GM12865 (cell line): ENCODE data around the gene SLC22A23.

Source experiments
- DNase-seq: peaks from one replicate; pipeline ENCODE4 v3.0.0; 2010; ENCODE audit warnings: low read depth
- H3K4me3 ChIP-seq: 2 replicates; pipeline ENCODE4 v1.5.1; 2011; ENCODE audit warnings: mild to moderate bottlenecking, low read depth, low read length, control low read depth
- TF ChIP-seq, protein P1 (sequence below): IDR thresholded peaks from 2 replicates; pipeline ENCODE4 v1.5.1; 2011; ENCODE audit warnings: low read length, control low read depth, low read depth, inconsistent platforms; ENCODE audit not compliant: insufficient read depth; ENCODE audit errors: missing control alignments

SLC22A23 gene, protein sequence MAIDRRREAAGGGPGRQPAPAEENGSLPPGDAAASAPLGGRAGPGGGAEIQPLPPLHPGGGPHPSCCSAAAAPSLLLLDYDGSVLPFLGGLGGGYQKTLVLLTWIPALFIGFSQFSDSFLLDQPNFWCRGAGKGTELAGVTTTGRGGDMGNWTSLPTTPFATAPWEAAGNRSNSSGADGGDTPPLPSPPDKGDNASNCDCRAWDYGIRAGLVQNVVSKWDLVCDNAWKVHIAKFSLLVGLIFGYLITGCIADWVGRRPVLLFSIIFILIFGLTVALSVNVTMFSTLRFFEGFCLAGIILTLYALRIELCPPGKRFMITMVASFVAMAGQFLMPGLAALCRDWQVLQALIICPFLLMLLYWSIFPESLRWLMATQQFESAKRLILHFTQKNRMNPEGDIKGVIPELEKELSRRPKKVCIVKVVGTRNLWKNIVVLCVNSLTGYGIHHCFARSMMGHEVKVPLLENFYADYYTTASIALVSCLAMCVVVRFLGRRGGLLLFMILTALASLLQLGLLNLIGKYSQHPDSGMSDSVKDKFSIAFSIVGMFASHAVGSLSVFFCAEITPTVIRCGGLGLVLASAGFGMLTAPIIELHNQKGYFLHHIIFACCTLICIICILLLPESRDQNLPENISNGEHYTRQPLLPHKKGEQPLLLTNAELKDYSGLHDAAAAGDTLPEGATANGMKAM

DNA sequence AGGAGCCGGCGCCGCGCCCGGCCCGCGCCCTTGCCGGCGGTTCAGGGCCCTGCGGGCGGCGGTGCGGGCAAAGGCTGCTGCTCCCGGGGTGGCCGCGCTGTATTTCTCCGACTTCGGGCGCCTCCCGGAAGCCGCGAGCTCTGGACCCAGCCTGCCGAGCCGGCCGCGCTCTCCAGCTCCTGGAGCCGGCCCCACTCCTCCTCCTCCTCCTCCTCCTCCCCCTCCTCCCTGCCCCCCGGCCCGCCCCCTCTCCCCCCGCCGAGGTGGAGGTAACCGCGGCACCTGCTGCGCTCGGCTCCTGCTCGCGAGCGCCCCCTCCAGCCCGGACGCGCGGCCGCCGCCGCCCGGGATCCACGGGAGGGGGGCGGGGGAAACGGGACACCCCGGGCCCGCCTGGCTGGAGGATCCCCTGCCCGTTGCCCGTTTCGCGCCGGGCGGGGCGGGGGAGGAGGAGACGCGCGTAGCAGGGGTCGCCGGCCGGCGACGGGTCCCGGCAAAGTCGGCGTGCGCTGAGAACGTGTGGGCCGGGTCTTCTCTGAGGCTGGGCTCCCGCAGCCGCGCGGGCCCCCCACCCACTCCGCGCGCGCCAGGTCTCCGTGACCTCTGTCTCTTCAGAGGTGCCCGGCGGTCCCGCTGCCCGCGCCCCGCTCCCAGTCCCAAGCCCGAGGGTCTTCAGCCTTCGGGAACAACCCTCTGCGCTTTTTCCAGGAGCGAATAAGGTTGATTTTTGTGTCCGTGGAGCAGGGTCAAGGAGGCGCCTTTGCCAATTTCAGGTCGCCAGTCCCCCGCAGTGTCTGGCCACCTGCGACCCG lies at the start of gene SLC22A23:
Gene SLC22A23 (minus strand): TSS at position 153 of the 812 bp plus-strand sequence. CDS start 491 bp downstream, outside the sequence.
- DNase-seq = peak; percentile 63
- peak within 1 kb of the TSS; percentile 18 for H3K4me3 ChIP-seq

DNA sequence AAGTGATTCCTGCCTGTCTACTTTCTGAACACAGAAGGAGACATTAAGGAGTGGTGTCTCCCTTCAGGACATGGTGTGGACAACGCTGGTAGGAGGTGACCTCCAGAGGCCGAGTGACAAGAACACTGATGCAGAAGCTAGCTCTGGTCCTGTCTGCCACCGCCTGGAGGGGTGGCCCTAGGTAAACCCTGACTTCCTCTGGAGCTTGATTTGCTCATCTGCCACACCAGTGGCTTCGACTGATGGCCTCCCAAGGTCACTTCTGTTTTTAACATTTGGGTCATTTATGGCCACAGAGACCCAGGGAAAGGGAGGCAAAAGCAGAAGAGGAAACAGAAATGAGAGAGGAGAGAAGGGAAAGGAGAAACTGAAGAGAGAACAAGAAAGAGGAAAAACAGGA lies 49.4 kb upstream of the SLC22A23 start:
- H3K4me3 ChIP-seq = no peak overlapping the region
- no peak for DNase-seq
- TF ChIP-seq, protein P1, sequence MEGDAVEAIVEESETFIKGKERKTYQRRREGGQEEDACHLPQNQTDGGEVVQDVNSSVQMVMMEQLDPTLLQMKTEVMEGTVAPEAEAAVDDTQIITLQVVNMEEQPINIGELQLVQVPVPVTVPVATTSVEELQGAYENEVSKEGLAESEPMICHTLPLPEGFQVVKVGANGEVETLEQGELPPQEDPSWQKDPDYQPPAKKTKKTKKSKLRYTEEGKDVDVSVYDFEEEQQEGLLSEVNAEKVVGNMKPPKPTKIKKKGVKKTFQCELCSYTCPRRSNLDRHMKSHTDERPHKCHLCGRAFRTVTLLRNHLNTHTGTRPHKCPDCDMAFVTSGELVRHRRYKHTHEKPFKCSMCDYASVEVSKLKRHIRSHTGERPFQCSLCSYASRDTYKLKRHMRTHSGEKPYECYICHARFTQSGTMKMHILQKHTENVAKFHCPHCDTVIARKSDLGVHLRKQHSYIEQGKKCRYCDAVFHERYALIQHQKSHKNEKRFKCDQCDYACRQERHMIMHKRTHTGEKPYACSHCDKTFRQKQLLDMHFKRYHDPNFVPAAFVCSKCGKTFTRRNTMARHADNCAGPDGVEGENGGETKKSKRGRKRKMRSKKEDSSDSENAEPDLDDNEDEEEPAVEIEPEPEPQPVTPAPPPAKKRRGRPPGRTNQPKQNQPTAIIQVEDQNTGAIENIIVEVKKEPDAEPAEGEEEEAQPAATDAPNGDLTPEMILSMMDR = no peak

More for the DNA sequence above, at the start of gene SLC22A23:
- TF ChIP-seq, protein P1 = peak; percentile 64

DNA sequence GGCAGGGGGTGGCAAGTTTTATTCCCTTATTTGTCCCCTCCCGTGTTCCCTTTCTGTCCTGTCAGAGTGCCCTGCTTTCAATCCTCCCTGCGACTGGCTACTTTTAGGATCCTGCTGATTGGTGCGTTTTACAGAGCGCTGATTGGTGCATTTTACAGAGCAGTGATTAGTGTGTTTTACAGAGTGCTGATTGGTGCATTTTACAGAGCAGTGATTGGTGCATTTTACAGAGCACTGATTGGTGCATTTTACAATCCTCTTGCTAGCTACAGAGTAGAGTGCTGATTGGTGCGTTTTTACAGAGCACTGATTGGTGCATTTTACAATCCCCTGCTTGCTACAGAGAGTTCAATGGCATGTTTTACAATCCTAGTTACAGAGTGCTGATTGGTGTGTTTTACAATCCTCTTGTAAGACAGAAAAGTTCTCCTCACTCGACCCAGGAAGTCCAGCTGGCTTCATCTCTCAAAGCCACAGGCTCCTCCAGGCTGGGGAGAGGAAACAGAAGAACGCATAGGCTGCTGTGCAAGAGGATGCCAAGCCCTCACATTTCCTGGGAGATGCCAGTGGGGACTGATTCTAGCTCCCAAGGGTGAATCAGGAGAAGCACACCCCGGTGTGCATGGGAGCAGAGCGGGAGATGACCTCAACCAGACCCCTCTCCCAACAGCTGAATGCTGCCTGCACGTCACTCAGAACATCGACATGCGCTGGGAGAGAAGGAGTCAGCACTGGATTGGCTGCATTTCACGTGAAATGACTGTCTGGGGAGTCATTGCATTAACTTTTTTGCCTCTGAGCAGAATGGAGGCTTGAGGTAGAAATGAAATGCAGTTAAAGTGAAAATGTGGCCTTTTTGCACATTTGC lies 48.3 kb upstream of the SLC22A23 start:
- TF ChIP-seq, protein P1 = no peak
- no peak overlapping the region for H3K4me3 ChIP-seq
- DNase-seq = no peak

DNA sequence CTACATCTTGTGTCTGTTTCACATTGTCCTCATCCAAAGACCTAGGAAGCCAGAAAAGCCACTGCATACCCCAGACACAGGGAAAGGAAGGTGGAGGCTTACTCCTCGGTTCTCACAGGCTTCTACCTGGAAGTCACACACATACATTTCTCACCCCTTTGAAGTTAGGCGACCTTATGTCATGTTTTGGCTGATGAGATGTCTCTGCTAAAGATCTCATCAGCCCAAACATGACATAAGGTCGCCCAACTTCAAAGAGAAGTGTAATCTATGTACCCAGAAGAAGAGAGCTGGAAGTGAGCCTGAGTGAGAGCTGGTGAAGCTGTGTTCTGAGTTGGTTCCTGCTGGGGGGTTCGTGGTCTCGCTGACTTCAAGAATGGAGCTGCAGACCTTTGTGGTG lies 47.5 kb upstream of the SLC22A23 start:
- DNase-seq = no peak
- H3K4me3 ChIP-seq = no peak overlapping the region
- TF ChIP-seq, protein P1 = no peak

DNA sequence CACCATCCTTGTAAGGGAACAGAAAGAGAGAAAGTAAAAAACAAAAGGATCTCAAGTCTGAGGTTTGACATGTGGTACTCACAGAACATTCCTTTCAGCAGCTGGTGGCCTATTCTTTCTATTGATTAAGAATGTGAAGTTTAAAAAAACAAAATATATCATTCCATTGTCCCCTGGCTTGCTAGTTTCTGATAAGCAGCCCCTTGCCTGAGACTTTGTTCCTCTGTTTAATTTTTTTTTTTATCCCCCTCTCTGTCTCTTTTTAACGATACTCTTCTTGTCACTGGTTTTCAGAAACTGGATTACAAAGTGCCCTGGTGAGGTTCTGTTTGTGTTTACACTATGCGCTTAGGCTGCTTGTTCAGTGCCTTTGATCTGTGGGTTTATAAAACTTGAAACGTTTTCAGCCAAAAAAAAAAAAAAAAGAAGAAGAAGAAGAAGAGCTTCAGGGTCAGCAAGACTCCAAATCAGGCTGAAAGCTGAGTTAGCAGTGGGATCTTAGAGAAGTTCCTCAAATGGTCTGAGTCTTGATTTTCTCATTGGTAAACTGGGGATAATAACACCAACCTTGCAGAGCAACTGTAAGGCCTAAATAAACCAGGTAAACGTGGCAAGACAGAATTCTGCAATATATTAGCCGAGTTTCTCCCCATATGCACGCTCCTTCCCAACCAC lies 45.1 kb upstream of the SLC22A23 start:
- H3K4me3 ChIP-seq = no peak overlapping the region
- DNase-seq = no peak
- TF ChIP-seq, protein P1 = no peak
